Stimulated activated CD4-positive, alpha-beta T cell treated with anti-CD3 and anti-CD28 coated beads, Interleukin-4, amount 100 ng/mL, for 24 hours (primary cell): Measurements from ENCODE around the gene CCDC126.
A peak's percentile ranks its signal among the peaks of the same experiment; 100 is the strongest.
"Not testable (repeated sequence)": the region's sequence is repeated elsewhere in the genome, so short reads cannot be mapped to it uniquely, and the experiment has no call there.

ENCODE experiments used
- DNase-seq: peaks from one replicate; pipeline ENCODE4 v3.0.0-alpha.2; 2020

CCDC126 gene

DNA sequence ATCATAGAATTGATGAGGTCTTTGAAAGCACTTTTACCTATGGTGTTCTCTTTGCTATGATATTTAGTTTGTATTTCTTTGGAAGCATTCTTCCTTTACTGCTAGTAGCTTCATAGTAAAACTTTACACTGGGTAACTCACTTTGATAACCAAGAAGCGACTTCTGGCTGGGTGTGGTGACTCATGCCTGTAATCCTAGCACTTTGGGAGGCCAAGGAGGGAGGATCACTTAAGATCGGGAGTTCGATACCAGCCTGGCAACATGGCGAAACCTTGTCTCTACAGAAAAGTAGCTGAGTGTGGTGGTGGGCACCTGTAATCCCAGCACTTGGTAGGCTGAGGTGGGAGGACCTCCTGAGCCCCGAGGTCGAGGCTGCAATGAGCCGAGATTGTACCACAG lies 36.2 kb downstream of the CCDC126 start:
- no peak for DNase-seq

- DNase-seq: no peak
Measured at GRCh38 chr7:23645822-23646221, 48.6 kb downstream of the CCDC126 start.

GRCh38 chr7:23653942-23654341 lies 56.8 kb downstream of the CCDC126 start:
- no peak for DNase-seq

DNA sequence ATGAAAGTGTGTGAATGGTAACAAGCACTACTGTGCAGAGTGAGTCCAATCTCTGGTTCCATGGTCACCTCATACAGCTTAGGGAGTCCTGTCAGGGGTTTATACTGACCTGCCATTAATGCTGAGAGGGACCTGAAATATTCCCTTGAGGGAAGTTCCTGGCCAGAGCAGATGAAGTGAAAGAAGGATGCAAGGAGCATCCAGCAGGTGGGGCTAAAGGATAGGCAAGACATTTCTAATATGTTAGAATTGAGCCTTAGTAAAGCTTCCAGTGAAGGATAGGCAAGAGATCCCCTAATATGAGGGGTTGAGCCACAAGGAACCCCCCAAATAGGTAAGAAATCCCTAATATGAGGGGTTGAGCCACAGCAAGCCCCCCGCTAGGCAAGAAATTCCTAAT lies 57.3 kb downstream of the CCDC126 start:
- DNase-seq: no peak

- no peak for DNase-seq
Measured at GRCh38 chr7:23655433-23655832, 58.3 kb downstream of the CCDC126 start.

- no peak for DNase-seq
Measured at GRCh38 chr7:23658831-23659427, 61.7 kb downstream of the CCDC126 start.

GRCh38 chr7:23661385-23661784 lies 64.2 kb downstream of the CCDC126 start:
- no peak for DNase-seq

- no peak for DNase-seq
Measured at GRCh38 chr7:23662124-23662983, 65.2 kb downstream of the CCDC126 start.

- DNase-seq: no peak
Measured at GRCh38 chr7:23662984-23663313, 65.8 kb downstream of the CCDC126 start.

GRCh38 chr7:23664122-23664521 lies 66.9 kb downstream of the CCDC126 start:
- no peak for DNase-seq

DNA sequence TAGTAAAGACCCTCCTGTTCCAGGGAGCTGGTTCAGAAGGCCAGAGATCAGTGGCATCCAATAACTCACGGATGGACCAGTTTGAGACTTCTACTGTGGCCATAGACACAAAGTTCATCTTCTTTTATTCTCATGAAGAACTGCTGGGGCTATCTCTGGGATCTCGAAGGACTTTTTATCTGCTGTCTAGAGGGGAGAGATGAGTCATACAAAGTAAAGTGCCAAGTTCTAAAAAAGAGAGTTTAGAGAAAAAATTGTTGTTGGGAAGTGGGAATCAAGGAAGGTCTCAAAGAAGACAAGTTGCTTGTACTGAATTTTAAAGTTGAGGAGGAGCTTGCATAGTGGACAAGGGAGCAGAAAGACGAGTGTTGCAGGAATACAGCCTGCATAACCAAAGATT lies 74.9 kb downstream of the CCDC126 start:
- DNase-seq: no peak

- DNase-seq: peak; percentile 81
Measured at GRCh38 chr7:23679898-23680413, 82.8 kb downstream of the CCDC126 start, which contains the start of gene FAM221A. Gene FAM221A (plus strand): TSS chr7:23680199. CDS start chr7:23680219, 20 bp downstream.

GRCh38 chr7:23680414-23681405 lies 83.5 kb downstream of the CCDC126 start:
- DNase-seq: peak; percentile 51

GRCh38 chr7:23684041-23684440 lies 86.9 kb downstream of the CCDC126 start:
- DNase-seq: not testable (repeated sequence)

DNA sequence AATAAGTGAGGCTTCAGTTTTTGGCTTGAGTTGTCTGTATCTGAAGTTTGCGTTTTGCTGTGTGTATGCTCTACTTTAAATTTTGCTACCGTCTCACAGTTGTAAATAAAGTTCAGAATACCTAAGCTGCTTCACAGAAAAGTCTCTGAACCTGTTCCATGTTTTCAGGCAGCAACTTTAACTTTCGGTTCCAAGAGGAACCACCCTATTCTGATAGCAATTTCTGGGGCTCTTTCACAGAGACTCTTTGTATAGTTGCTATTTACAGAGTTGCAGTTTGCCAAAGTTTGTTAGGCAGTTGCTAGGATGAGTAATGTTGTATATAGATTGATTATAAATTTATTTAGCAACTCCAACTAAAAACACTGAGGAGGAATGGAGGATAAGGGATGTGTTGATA lies 88.5 kb downstream of the CCDC126 start:
- no peak for DNase-seq

GRCh38 chr7:23687011-23687410 lies 89.8 kb downstream of the CCDC126 start:
- no peak for DNase-seq

DNA sequence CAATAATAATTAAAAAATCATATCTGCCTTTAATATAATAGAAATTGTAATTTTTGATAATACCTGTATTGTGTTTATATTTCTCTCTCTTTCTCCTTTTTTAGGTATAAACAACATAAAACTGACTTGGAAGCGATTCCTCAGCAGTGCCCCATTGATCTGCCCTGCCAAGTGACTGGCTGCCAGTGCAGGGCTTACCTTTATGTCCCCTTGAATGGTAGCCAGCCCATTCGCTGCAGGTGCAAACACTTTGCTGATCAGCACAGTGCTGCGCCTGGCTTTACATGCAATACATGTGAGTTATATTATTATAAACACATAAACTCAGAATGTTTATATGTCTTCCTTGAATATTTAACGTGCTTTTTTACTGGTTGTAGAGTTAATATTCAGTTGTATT lies 92.0 kb downstream of the CCDC126 start:
- no peak for DNase-seq

GRCh38 chr7:23691320-23691719 lies 94.1 kb downstream of the CCDC126 start:
- no peak for DNase-seq

DNA sequence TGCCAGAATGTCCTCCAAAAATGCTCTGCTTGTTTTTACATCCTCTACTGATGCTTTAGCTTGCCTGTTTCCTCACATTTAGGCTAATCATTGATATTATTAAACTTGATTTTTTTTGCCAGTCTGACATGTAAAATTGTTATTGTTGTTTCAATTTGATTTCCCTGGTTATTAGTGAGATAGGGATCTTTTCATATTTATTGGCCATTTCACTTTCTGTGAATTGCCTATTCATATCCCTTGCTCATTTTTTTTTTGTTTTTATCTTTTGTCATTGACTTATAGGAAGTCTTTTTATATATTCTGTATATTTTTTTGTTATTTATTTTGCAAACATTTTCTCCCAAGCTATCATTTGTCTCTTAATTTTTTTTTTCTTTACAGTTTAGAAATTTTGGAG lies 96.0 kb downstream of the CCDC126 start:
- DNase-seq: no peak
